HG03460 (cell line): ENCODE results near the gene RPS4Y2.

Experiments used
- ATAC-seq: cut with Tn5 transposase; IDR thresholded peaks from one replicate; pipeline ENCODE4 v1.9.1; 2021; ENCODE audit not compliant: unreplicated experiment

RPS4Y2 gene

GRCh38 chrY:20755808-20756207, at the start of gene RPS4Y2:
RPS4Y2 (plus strand) TSS chrY:20756108; CDS start chrY:20756164, 56 bp downstream.
- no peak for ATAC-seq

- ATAC-seq: peak; percentile 83
Observed at GRCh38 chrY:20714391-20714790, 41.5 kb upstream of the RPS4Y2 start.

GRCh38 chrY:20726184-20726907, 29.6 kb upstream of the RPS4Y2 start:
- ATAC-seq: peak; percentile 76

GRCh38 chrY:20735200-20735599, 20.7 kb upstream of the RPS4Y2 start:
- peak; percentile 84 for ATAC-seq

GRCh38 chrY:20739806-20740205, 16.1 kb upstream of the RPS4Y2 start:
- no peak for ATAC-seq

- ATAC-seq: no peak
Observed at GRCh38 chrY:20740609-20741008, 15.3 kb upstream of the RPS4Y2 start.

- ATAC-seq: no peak
Observed at GRCh38 chrY:20745060-20745459, 10.8 kb upstream of the RPS4Y2 start.

GRCh38 chrY:20746919-20747318, 9.0 kb upstream of the RPS4Y2 start:
- ATAC-seq: no peak

GRCh38 chrY:20763869-20764268, 8.0 kb downstream of the RPS4Y2 start:
- ATAC-seq: peak; percentile 67

GRCh38 chrY:20765117-20765516, 9.2 kb downstream of the RPS4Y2 start:
- ATAC-seq: no peak

GRCh38 chrY:20770755-20771154, 14.8 kb downstream of the RPS4Y2 start:
- ATAC-seq: no peak

GRCh38 chrY:20776104-20776503, 20.2 kb downstream of the RPS4Y2 start:
- ATAC-seq: no peak

- no peak for ATAC-seq
Observed at GRCh38 chrY:20780104-20780654, 24.3 kb downstream of the RPS4Y2 start.

- no peak for ATAC-seq
Observed at GRCh38 chrY:20780776-20781175, 24.9 kb downstream of the RPS4Y2 start.

GRCh38 chrY:20781408-20781807, 25.5 kb downstream of the RPS4Y2 start:
- no peak for ATAC-seq

GRCh38 chrY:20784965-20785364, 29.1 kb downstream of the RPS4Y2 start:
- ATAC-seq: no peak

GRCh38 chrY:20787076-20787475, 31.2 kb downstream of the RPS4Y2 start:
- ATAC-seq: peak; percentile 79

GRCh38 chrY:20798351-20799049, 42.6 kb downstream of the RPS4Y2 start:
- peak; percentile 82 for ATAC-seq

- no peak for ATAC-seq
Observed at GRCh38 chrY:20802659-20803058, 46.8 kb downstream of the RPS4Y2 start.

GRCh38 chrY:20806243-20806642, 50.3 kb downstream of the RPS4Y2 start:
- no peak for ATAC-seq

- ATAC-seq: no peak
Observed at GRCh38 chrY:20813459-20813858, 57.6 kb downstream of the RPS4Y2 start.

GRCh38 chrY:20814794-20815193, 58.9 kb downstream of the RPS4Y2 start:
- ATAC-seq: no peak
